Measurements from ENCODE around the gene SERPINA1. TPM values are rescaled to one million over a fixed set of nuclear protein-coding genes. Genes with fewer than 3 reads are reported as not detected.

Gene SERPINA1
- 0.26 to 1.7 TPM (median 0.59 TPM) in 5 replicates for total RNA-seq (2022; extraction: Qiagen RNA extraction; ENCODE audit: low read depth)

DNA sequence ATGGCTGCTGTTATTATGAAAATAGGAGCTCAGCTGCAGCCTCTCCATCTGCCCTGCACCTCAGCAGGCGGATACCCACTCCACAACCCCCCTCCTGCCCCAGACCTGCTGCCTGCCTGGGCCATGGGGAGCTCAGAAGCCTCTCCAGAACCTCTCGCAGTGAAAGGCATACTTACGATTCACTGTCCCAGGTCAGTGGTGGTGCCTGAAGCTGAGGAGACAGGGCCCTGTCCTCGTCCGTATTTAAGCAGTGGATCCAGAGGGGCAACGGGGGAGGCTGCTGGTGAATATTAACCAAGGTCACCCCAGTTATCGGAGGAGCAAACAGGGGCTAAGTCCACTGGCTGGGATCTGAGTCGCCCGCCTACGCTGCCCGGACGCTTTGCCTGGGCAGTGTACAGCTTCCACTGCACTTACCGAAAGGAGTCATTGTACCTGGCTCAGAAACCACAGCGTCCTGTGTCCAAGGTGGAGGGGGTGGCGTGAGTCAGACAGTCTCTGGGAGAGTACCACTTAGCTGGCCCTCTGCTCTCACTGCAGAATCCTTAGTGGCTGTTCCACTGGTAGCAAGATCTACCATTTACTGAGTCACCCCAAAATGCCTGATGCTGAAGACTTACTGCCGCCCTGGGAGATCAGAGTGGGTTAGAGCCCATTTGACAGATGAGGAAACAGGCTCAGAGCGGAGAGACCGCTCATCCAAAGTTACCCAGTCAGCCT, at the start of gene SERPINA1:
Gene SERPINA1, minus strand, starts transcription at position 219 of the 720 bp plus-strand sequence. CDS start 5,365 bp downstream, outside the sequence.

DNA sequence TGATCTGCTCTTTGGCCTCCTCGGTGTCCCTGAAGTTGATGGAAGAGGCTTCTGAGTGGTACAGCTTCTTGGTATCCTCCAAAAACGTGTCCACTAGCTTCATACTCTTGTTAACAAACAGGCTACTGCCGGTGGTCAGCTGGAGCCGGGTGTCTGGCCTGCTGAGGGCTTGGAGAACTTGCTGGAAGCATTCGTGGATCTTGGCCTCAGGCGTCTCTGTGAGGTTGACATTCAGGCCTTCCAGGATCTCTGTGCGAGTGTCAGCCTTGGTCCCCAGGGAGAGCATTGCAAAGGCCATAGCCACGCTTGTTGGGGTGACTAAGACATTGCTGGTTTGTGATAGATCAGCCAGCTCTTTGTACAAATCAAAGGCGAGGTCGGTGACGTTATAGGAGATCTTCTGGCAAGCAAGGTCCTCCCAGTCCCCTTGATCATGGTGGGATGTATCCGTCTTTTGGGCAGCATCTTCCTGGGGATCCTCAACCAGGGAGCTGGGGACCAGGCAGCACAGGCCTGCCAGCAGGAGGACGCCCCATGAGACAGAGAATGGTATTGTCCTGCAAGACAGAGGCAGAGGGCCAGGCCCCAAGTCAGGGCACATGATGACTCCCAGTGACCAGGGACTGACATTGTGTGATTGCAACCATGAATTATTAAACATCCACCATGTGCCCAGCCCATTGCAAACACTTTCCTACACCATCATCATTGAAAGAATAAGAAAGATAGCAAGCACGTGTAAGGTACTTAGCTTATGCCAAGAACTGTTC, 22.1 kb downstream of the SERPINA1 start, which contains the start of gene SERPINA2:
Gene SERPINA2, minus strand, starts transcription at position 553 of the 770 bp plus-strand sequence.

Other genes starting within 250 kb of the SERPINA1 start
- 0.22 to 0.59 TPM (median 0.24 TPM) in 5 replicates for gene PPP4R4, start 214.3 kb downstream of the SERPINA1 start, total RNA-seq (2022; extraction: Qiagen RNA extraction; ENCODE audit: low read depth)
- 0.08 TPM in 1 of 5 replicates, not detected in the others for gene SERPINA10, start 95.3 kb downstream of the SERPINA1 start, total RNA-seq (2022; extraction: Qiagen RNA extraction; ENCODE audit: low read depth)
- 0.59 to 1.1 TPM (median 0.94 TPM) in 5 replicates for gene SERPINA6, start 65.3 kb downstream of the SERPINA1 start, total RNA-seq (2022; extraction: Qiagen RNA extraction; ENCODE audit: low read depth)
- gene SERPINA2, start 21.9 kb downstream of the SERPINA1 start, total RNA-seq (2022; extraction: Qiagen RNA extraction; ENCODE audit: low read depth) = not detected in 5 replicates
- not detected in 5 replicates for gene SERPINA11, start 64.2 kb upstream of the SERPINA1 start, total RNA-seq (2022; extraction: Qiagen RNA extraction; ENCODE audit: low read depth)
- gene SERPINA9, start 87.6 kb upstream of the SERPINA1 start, total RNA-seq (2022; extraction: Qiagen RNA extraction; ENCODE audit: low read depth) = 0.03 TPM in 1 of 5 replicates, not detected in the others
- gene SERPINA12, start 120.9 kb upstream of the SERPINA1 start, total RNA-seq (2022; extraction: Qiagen RNA extraction; ENCODE audit: low read depth) = not detected in 5 replicates
- gene SERPINA4, start 172.8 kb upstream of the SERPINA1 start, total RNA-seq (2022; extraction: Qiagen RNA extraction; ENCODE audit: low read depth) = not detected in 5 replicates
- gene SERPINA5, start 192.8 kb upstream of the SERPINA1 start, total RNA-seq (2022; extraction: Qiagen RNA extraction; ENCODE audit: low read depth) = 0.06 to 0.29 TPM (median 0.14 TPM) in 4 of 5 replicates, not detected in the other
- gene SERPINA3, start 223.8 kb upstream of the SERPINA1 start, total RNA-seq (2022; extraction: Qiagen RNA extraction; ENCODE audit: low read depth) = 5.4 to 7.6 TPM (median 5.7 TPM) in 5 replicates

Measured in A549 treated with CpdA at 1 μM for 4 hours (cell line).